Neutrophil (primary cell): ENCODE results near the gene TRIM56.

Experiments
- H3K27ac ChIP-seq: fragments of 200-600 bp; sonication (generic); 2 replicates; pipeline ENCODE4 v1.5.1; 2016; ENCODE audit warnings: mild to moderate bottlenecking, moderate library complexity
- H3K27me3 ChIP-seq: fragments of 200-600 bp; sonication (generic); 2 replicates; pipeline ENCODE4 v1.6.0; 2016; ENCODE audit warnings: mild to moderate bottlenecking
- H3K36me3 ChIP-seq: fragments of 200-600 bp; sonication (generic); 2 replicates; pipeline ENCODE4 v1.5.1; 2017
- H3K4me1 ChIP-seq, 2 experiments: fragments of 200-600 bp in 1 of 2; sonication (generic) in 1 of 2; 1 replicate in 1 of 2; 2 replicates in 1 of 2; pipeline versions ENCODE4 v1.5.1 to v1.6.1; 2013 to 2016; ENCODE audit warnings: low read depth in 1 of 2, low read length in 1 of 2, mild to moderate bottlenecking in 1 of 2, moderate library complexity in 1 of 2; ENCODE audit not compliant: control insufficient read depth in 1 of 2, insufficient read depth in 1 of 2
- H3K4me3 ChIP-seq, 2 experiments: fragments of 200-600 bp in 1 of 2; sonication (generic) in 1 of 2; 1 replicate in 1 of 2; 2 replicates in 1 of 2; pipeline ENCODE4 v1.5.1; 2013 to 2016; ENCODE audit warnings: low read depth in 1 of 2, low read length in 1 of 2, mild to moderate bottlenecking in 1 of 2, moderate library complexity in 1 of 2
- H3K9me3 ChIP-seq: fragments of 200-600 bp; sonication (generic); 2 replicates; pipeline ENCODE4 v1.5.1; 2016
- TF ChIP-seq, protein P1 (sequence below): fragments of 200-600 bp; sonication (generic); IDR thresholded peaks from 2 replicates; pipeline ENCODE4 v1.5.1; 2016; ENCODE audit warnings: antibody characterized with exemption

Gene TRIM56

DNA sequence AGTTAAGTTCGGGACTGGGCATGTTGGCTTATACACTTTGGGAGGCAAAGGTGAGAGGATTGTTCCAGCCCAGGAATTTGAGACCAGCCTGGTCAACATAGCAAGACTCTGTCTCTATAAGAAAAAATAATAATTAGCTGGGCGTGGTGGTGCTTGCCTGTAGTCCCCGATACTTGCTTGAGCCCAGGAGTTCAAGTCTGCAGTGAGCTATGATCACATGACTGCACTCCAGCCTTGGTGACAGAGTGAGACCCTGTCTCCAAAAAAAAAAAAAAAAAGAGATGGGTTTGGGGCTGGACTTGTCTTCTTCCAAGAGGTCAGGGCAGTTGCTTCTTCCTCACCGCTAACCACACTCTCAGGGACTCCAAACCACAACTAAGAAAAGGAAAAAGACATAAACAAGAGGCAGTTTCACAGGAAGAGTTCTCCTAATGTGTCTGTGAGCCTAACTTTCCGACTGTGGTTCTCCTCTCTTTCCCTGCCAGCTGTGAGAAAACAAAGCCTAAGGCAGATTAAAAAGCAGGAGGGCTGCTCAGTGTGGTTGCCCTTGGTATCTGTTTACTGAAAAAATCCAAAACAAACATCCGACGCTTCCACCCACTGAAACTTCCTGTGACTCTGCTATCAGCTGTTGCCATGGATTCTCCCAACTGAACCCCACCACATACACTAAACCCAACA is 39.2 kb downstream of the TRIM56 start:
- no peaks in the 10 kb centered on the region for H3K36me3 ChIP-seq
- TF ChIP-seq, protein P1, sequence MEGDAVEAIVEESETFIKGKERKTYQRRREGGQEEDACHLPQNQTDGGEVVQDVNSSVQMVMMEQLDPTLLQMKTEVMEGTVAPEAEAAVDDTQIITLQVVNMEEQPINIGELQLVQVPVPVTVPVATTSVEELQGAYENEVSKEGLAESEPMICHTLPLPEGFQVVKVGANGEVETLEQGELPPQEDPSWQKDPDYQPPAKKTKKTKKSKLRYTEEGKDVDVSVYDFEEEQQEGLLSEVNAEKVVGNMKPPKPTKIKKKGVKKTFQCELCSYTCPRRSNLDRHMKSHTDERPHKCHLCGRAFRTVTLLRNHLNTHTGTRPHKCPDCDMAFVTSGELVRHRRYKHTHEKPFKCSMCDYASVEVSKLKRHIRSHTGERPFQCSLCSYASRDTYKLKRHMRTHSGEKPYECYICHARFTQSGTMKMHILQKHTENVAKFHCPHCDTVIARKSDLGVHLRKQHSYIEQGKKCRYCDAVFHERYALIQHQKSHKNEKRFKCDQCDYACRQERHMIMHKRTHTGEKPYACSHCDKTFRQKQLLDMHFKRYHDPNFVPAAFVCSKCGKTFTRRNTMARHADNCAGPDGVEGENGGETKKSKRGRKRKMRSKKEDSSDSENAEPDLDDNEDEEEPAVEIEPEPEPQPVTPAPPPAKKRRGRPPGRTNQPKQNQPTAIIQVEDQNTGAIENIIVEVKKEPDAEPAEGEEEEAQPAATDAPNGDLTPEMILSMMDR = no peak
- no peak overlapping the region for H3K4me3 ChIP-seq
- no peaks in the 10 kb centered on the region for H3K4me1 ChIP-seq
- no peaks in the 10 kb centered on the region for H3K9me3 ChIP-seq
- no peak overlapping the region for H3K27ac ChIP-seq
- H3K27me3 ChIP-seq = peaks cover 90% of the 10 kb centered on the region

- Histone ChIP-seq H3K27me3 (peaks cover 77% of the 10 kb centered on the region), H3K4me3 (no peak overlapping the region), H3K36me3 (no peaks in the 10 kb centered on the region), H3K9me3 (no peaks in the 10 kb centered on the region), H3K4me1 (no peaks in the 10 kb centered on the region), H3K27ac (no peak overlapping the region)
- TF ChIP-seq, protein P1 = no peak
These were observed 40.8 kb downstream of the TRIM56 start for GRCh38 chr7:101125989-101126650.

DNA sequence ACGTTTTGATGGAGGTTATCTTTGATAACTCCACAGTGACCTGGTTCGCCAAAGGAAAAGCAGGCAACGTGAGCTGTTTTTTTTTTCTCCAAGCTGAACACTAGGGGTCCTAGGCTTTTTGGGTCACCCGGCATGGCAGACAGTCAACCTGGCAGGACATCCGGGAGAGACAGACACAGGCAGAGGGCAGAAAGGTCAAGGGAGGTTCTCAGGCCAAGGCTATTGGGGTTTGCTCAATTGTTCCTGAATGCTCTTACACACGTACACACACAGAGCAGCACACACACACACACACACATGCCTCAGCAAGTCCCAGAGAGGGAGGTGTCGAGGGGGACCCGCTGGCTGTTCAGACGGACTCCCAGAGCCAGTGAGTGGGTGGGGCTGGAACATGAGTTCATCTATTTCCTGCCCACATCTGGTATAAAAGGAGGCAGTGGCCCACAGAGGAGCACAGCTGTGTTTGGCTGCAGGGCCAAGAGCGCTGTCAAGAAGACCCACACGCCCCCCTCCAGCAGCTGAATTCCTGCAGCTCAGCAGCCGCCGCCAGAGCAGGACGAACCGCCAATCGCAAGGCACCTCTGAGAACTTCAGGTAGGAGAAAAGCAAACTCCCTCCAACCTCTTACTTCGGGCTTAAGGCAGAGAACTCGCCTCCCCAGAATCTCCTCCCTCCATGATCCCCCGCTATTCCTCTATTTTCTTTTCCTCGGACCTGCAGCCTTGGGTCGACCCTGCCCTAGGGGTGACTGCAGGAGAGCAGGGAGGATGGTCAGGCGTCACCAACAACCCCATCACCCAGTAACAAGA is 41.6 kb downstream of the TRIM56 start, which contains the start of gene SERPINE1:
Gene SERPINE1, plus strand, starts transcription at position 454 of the 809 bp plus-strand sequence. CDS start 1,290 bp downstream, outside the sequence.
- TF ChIP-seq, protein P1 = no peak
- Histone ChIP-seq H3K27me3 (peaks cover 74% of the 10 kb centered on the region), H3K4me3 (no peak within 1 kb of the TSS), H3K27ac (no peak within 1 kb of the TSS), H3K36me3 (no peaks in the 10 kb centered on the region), H3K4me1 (no peaks in the 10 kb centered on the region), H3K9me3 (no peaks in the 10 kb centered on the region)

- Histone ChIP-seq H3K27me3 (peaks cover 70% of the 10 kb centered on the region), H3K27ac (no peak overlapping the region), H3K9me3 (no peaks in the 10 kb centered on the region), H3K4me1 (no peaks in the 10 kb centered on the region), H3K4me3 (no peak overlapping the region), H3K36me3 (no peaks in the 10 kb centered on the region)
- TF ChIP-seq, protein P1 = no peak
These were observed 42.3 kb downstream of the TRIM56 start for GRCh38 chr7:101127460-101128039.

DNA sequence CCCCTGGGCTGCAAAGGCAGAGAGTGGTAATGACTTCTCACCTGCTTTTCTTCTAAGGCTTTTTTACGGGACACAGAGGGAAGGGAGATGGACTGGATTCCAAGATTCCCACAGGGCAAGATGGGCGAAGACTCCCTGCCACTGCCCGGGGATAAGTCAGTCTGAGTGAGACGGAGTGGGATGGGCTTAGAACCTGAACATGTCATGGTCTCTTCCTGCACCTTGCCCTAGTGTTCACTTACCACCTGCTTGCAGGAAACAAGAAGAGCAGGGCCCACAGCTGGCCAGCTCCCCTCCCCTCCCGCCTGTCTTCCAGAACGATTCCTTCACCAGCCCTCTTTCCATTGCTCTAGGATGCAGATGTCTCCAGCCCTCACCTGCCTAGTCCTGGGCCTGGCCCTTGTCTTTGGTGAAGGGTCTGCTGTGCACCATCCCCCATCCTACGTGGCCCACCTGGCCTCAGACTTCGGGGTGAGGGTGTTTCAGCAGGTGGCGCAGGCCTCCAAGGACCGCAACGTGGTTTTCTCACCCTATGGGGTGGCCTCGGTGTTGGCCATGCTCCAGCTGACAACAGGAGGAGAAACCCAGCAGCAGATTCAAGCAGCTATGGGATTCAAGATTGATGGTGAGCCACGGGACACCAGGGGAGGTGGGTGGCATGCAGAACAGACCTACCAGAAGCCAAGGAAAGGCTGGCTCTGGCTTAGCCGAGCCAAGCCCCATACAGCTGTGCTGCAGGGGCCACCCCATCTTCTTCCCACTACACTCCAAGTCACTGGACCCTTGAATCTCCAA is 43.0 kb downstream of the TRIM56 start:
- no peaks in the 10 kb centered on the region for H3K36me3 ChIP-seq
- H3K27me3 ChIP-seq = peaks cover 66% of the 10 kb centered on the region
- TF ChIP-seq, protein P1 = no peak
- no peak overlapping the region for H3K27ac ChIP-seq
- no peaks in the 10 kb centered on the region for H3K4me1 ChIP-seq
- H3K4me3 ChIP-seq = no peak overlapping the region
- H3K9me3 ChIP-seq = no peaks in the 10 kb centered on the region
